Endothelial cell (in vitro differentiated cells): ENCODE measurements around the gene CLIC6. TPM values are rescaled to one million over a fixed set of nuclear protein-coding genes. Genes with fewer than 3 reads are reported as not detected.

Experiments used
- DNase-seq: peaks from one replicate; pipeline ENCODE4 v3.0.0; 2021; ENCODE audit warnings: low spot score
- H3K27ac Mint-ChIP-seq: one replicate; pipeline ENCODE4 v1.8.0; 2021; ENCODE audit warnings: mixed read lengths, inconsistent platforms; ENCODE audit not compliant: unreplicated experiment
- H3K27me3 Mint-ChIP-seq: one replicate; pipeline ENCODE4 v1.8.0; 2021; ENCODE audit warnings: mild to moderate bottlenecking, moderate library complexity, mixed read lengths, inconsistent platforms; ENCODE audit not compliant: unreplicated experiment
- H3K36me3 Mint-ChIP-seq: one replicate; pipeline ENCODE4 v1.8.0; 2021; ENCODE audit warnings: mild to moderate bottlenecking, low read depth, mixed read lengths, inconsistent platforms; ENCODE audit not compliant: unreplicated experiment
- H3K4me1 Mint-ChIP-seq: one replicate; pipeline ENCODE4 v1.8.0; 2021; ENCODE audit warnings: mild to moderate bottlenecking, mixed read lengths, inconsistent platforms; ENCODE audit not compliant: unreplicated experiment
- H3K4me3 Mint-ChIP-seq: one replicate; pipeline ENCODE4 v1.8.0; 2021; ENCODE audit warnings: mild to moderate bottlenecking, mixed read lengths, inconsistent platforms; ENCODE audit not compliant: unreplicated experiment
- H3K9me3 Mint-ChIP-seq: one replicate; pipeline ENCODE4 v1.8.0; 2021; ENCODE audit warnings: mixed read lengths, inconsistent platforms; ENCODE audit not compliant: unreplicated experiment
- CTCF ChIP-seq: fragments of 200-600 bp; sonication (generic); IDR thresholded peaks from one replicate; pipeline ENCODE4 v1.5.0; 2021; ENCODE audit warnings: antibody characterized with exemption; ENCODE audit not compliant: unreplicated experiment
- total RNA-seq: library from RNA; stranded (reverse); fragmentation: NEBNext Ultra II Directional; extraction: Animal tissue kit (Norgen Biotek cat#: 25700); gene quantifications from one replicate; pipeline ENCODE4 v1.2.1, GENCODE V29; 2021; ENCODE audit not compliant: unreplicated experiment

CLIC6 gene
- total RNA-seq, 1 donor from 2014 or later: 5.4 TPM

GRCh38 chr21:34671891-34672290 is 3.1 kb downstream of the CLIC6 start:
- no peak for DNase-seq
- no peak overlapping the region for H3K27ac Mint-ChIP-seq
- peaks cover 7% of the 10 kb centered on the region for H3K36me3 Mint-ChIP-seq
- no peak overlapping the region for H3K4me3 Mint-ChIP-seq
- peaks cover 26% of the 10 kb centered on the region for H3K4me1 Mint-ChIP-seq
- H3K27me3 Mint-ChIP-seq: peaks cover 12% of the 10 kb centered on the region
- TF ChIP-seq CTCF: no peak
- H3K9me3 Mint-ChIP-seq: no peaks in the 10 kb centered on the region

GRCh38 chr21:34673006-34673405 is 4.2 kb downstream of the CLIC6 start:
- no peak for TF ChIP-seq CTCF
- peaks cover 7% of the 10 kb centered on the region for H3K36me3 Mint-ChIP-seq
- H3K4me3 Mint-ChIP-seq: no peak overlapping the region
- peaks cover 26% of the 10 kb centered on the region for H3K4me1 Mint-ChIP-seq
- H3K27me3 Mint-ChIP-seq: peaks cover 12% of the 10 kb centered on the region
- no peaks in the 10 kb centered on the region for H3K9me3 Mint-ChIP-seq
- no peak overlapping the region for H3K27ac Mint-ChIP-seq
- DNase-seq: no peak

GRCh38 chr21:34674468-34674867 is 5.7 kb downstream of the CLIC6 start:
- no peak overlapping the region for H3K4me3 Mint-ChIP-seq
- peaks cover 7% of the 10 kb centered on the region for H3K36me3 Mint-ChIP-seq
- H3K27me3 Mint-ChIP-seq: peaks cover 10% of the 10 kb centered on the region
- H3K4me1 Mint-ChIP-seq: peaks cover 30% of the 10 kb centered on the region
- TF ChIP-seq CTCF: no peak
- H3K27ac Mint-ChIP-seq: no peak overlapping the region
- no peaks in the 10 kb centered on the region for H3K9me3 Mint-ChIP-seq
- no peak for DNase-seq

- H3K4me1 Mint-ChIP-seq: peaks cover 30% of the 10 kb centered on the region
- H3K36me3 Mint-ChIP-seq: peaks cover 14% of the 10 kb centered on the region
Observed at GRCh38 chr21:34675871-34676270, 7.1 kb downstream of the CLIC6 start.

GRCh38 chr21:34679051-34679450 is 10.3 kb downstream of the CLIC6 start:
- peaks cover 5% of the 10 kb centered on the region for H3K27me3 Mint-ChIP-seq
- H3K27ac Mint-ChIP-seq: peak overlapping the region; percentile 64
- H3K9me3 Mint-ChIP-seq: peaks cover 6% of the 10 kb centered on the region
- DNase-seq: no peak
- TF ChIP-seq CTCF: no peak
- H3K4me3 Mint-ChIP-seq: peak overlapping the region; percentile 47
- peaks cover 25% of the 10 kb centered on the region for H3K36me3 Mint-ChIP-seq
- peaks cover 18% of the 10 kb centered on the region for H3K4me1 Mint-ChIP-seq

More at GRCh38 chr21:34675871-34676270, 7.1 kb downstream of the CLIC6 start:
- Mint-ChIP-seq H3K4me3 (no peak overlapping the region), H3K27ac (no peak overlapping the region), H3K9me3 (peaks cover 5% of the 10 kb centered on the region), H3K27me3 (peaks cover 10% of the 10 kb centered on the region)
- TF ChIP-seq CTCF: no peak
- DNase-seq: no peak
